ENCODE measurements around the gene DDX56.

DNA sequence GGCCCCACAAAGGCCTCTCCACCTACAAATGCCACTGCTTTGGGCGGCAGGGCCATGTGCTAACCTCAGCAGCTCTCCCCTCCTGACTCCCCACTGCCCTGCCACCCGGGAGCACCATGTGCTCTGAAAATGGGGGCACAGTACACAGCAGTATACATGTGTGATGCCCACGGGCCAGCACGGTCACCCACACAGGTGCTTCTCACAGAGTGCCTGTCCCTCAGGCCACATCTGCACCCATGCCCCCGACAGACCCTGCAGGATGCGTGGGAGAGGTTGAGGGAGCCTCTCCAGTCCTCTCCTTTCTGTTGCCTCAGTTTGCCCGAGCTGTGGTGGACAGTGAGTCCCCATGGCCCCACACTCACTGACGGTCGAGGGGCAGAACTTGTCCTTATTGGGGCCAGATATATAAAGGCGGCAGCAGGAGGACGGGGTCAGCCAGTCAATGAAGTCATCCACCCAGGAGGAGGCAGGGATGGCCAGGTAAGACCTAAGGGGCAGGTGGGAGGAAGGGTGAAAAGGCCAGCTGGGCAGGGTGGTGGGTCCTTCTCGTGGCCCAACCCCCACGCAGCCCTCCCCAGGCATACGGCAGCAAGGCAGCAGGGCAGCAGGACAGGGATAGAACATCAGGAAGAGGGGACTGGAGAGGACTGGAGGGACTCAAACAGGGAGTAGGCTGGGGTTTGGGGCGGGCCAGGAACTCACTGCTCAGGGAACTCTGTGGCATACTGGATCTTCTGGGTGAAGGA lies 52.2 kb downstream of the DDX56 start:
- TF ChIP-seq, protein P1, sequence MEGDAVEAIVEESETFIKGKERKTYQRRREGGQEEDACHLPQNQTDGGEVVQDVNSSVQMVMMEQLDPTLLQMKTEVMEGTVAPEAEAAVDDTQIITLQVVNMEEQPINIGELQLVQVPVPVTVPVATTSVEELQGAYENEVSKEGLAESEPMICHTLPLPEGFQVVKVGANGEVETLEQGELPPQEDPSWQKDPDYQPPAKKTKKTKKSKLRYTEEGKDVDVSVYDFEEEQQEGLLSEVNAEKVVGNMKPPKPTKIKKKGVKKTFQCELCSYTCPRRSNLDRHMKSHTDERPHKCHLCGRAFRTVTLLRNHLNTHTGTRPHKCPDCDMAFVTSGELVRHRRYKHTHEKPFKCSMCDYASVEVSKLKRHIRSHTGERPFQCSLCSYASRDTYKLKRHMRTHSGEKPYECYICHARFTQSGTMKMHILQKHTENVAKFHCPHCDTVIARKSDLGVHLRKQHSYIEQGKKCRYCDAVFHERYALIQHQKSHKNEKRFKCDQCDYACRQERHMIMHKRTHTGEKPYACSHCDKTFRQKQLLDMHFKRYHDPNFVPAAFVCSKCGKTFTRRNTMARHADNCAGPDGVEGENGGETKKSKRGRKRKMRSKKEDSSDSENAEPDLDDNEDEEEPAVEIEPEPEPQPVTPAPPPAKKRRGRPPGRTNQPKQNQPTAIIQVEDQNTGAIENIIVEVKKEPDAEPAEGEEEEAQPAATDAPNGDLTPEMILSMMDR (IDR thresholded peaks at IDR 0.05), result no peak
- TF ChIP-seq GABPA (IDR thresholded peaks at IDR 0.05; ENCODE audit: low read depth), result no peak
- no peak for TF ChIP-seq JUND (IDR thresholded peaks at IDR 0.05)
- TF ChIP-seq, protein P2, sequence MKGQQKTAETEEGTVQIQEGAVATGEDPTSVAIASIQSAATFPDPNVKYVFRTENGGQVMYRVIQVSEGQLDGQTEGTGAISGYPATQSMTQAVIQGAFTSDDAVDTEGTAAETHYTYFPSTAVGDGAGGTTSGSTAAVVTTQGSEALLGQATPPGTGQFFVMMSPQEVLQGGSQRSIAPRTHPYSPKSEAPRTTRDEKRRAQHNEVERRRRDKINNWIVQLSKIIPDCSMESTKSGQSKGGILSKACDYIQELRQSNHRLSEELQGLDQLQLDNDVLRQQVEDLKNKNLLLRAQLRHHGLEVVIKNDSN (IDR thresholded peaks at IDR 0.05; ENCODE audit: borderline replicate concordance, low read depth), result no peak
- no peak for TF ChIP-seq SMC3 (IDR thresholded peaks at IDR 0.05; ENCODE audit: low read depth, low read length)
- no peak for TF ChIP-seq CHD2 (IDR thresholded peaks at IDR 0.05; ENCODE audit: low read length, partially characterized antibody)
- TF ChIP-seq NFIC (IDR thresholded peaks at IDR 0.05; ENCODE audit: borderline replicate concordance), result no peak
- TF ChIP-seq SIN3A (IDR thresholded peaks at IDR 0.05; ENCODE audit: borderline replicate concordance, low read depth, low read length), result no peak
